Type B pancreatic cell (in vitro differentiated cells): ENCODE results near the gene SORCS1. TPM values are rescaled to one million over a fixed set of nuclear protein-coding genes. Genes with fewer than 3 reads are reported as not detected.
A peak's percentile ranks its signal among the peaks of the same experiment; 100 is the strongest.

Experiments used
- DNase-seq: peaks from one replicate; pipeline ENCODE4 v3.0.0; 2021; ENCODE audit warnings: mixed read lengths; ENCODE audit not compliant: unreplicated experiment; ENCODE audit errors: extremely low spot score
- H3K27ac Mint-ChIP-seq: 2 replicates; pipeline ENCODE4 v1.8.0; 2021; ENCODE audit warnings: mild to moderate bottlenecking, mixed read lengths
- H3K27me3 Mint-ChIP-seq: 2 replicates; pipeline ENCODE4 v1.8.0; 2021; ENCODE audit warnings: mixed read lengths
- H3K36me3 Mint-ChIP-seq: 2 replicates; pipeline ENCODE4 v1.8.0; 2021; ENCODE audit warnings: mixed read lengths
- H3K4me1 Mint-ChIP-seq: one replicate; pipeline ENCODE4 v1.8.0; 2021; ENCODE audit warnings: mixed read lengths; ENCODE audit not compliant: unreplicated experiment
- H3K4me3 Mint-ChIP-seq: 2 replicates; pipeline ENCODE4 v1.8.0; 2021; ENCODE audit warnings: mild to moderate bottlenecking, mixed read lengths
- H3K9me3 Mint-ChIP-seq: 2 replicates; pipeline ENCODE4 v1.8.0; 2021; ENCODE audit warnings: mixed read lengths
- CTCF ChIP-seq: fragments of 200-600 bp; sonication (generic); conservative IDR thresholded peaks from 2 replicates; pipeline ENCODE4 v1.5.0; 2021; ENCODE audit warnings: antibody characterized with exemption, mild to moderate bottlenecking
- total RNA-seq: library from RNA; stranded (reverse); gene quantifications from 2 replicates; pipeline ENCODE4 v1.2.1, GENCODE V29; 2021; ENCODE audit warnings: low replicate concordance

SORCS1 gene
- total RNA-seq, 1 donor from 2014 or later: 5.4 TPM

GRCh38 chr10:106582291-106582690 is 582.2 kb downstream of the SORCS1 start:
- no peaks in the 10 kb centered on the region for H3K9me3 Mint-ChIP-seq
- no peaks in the 10 kb centered on the region for H3K36me3 Mint-ChIP-seq
- H3K27me3 Mint-ChIP-seq: no peaks in the 10 kb centered on the region
- no peak for DNase-seq
- TF ChIP-seq CTCF: no peak
- no peak overlapping the region for H3K4me3 Mint-ChIP-seq
- H3K4me1 Mint-ChIP-seq: peaks cover 11% of the 10 kb centered on the region
- H3K27ac Mint-ChIP-seq: no peak overlapping the region

DNA sequence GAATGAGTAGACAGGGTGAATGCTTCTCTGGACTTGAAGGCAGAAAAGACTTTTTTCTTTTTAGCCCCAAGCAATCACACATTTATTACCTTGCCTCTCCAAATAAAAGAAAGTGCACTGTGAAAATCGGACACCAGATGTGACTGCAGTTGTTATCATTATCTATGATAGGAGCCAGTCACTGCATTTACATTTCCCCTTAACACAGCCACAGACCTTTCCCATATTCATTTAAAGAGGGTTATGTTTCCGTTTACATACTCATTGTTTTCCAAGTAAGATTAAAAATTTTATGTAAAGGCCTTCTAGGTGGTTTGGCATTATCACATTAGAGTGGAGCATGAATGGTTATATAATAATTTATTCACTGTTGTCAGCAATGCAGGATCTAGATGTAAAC is 586.8 kb downstream of the SORCS1 start:
- no peak for DNase-seq
- H3K4me1 Mint-ChIP-seq: peaks cover 29% of the 10 kb centered on the region
- no peaks in the 10 kb centered on the region for H3K36me3 Mint-ChIP-seq
- H3K9me3 Mint-ChIP-seq: no peaks in the 10 kb centered on the region
- no peak overlapping the region for H3K4me3 Mint-ChIP-seq
- no peak for TF ChIP-seq CTCF
- no peaks in the 10 kb centered on the region for H3K27me3 Mint-ChIP-seq
- no peak overlapping the region for H3K27ac Mint-ChIP-seq

DNA sequence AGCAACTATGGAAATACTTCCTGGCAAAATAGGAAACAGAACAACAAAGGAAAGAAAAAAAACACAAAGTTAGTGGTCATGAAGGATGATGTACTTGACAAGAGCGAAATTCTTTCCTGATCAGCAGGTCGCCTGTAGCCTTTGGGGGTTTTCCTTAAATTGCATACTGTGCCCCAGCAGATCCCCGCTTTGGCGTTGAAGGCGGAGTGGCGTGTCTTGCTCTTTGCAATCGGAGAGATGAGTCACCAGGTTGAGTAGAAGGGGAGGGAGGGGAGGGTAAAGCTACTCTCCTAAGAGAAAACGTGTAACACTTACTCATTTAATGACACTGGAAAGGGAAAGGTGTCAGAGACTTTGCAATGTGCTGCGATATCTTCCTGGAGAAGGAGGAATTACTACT is 587.2 kb downstream of the SORCS1 start:
- TF ChIP-seq CTCF: no peak
- no peak for DNase-seq
- peak overlapping the region; percentile 65 for H3K4me3 Mint-ChIP-seq
- no peaks in the 10 kb centered on the region for H3K9me3 Mint-ChIP-seq
- H3K27me3 Mint-ChIP-seq: no peaks in the 10 kb centered on the region
- H3K27ac Mint-ChIP-seq: peak overlapping the region; percentile 57
- H3K4me1 Mint-ChIP-seq: peaks cover 34% of the 10 kb centered on the region
- H3K36me3 Mint-ChIP-seq: no peaks in the 10 kb centered on the region

- Mint-ChIP-seq H3K27me3 (no peaks in the 10 kb centered on the region), H3K36me3 (no peaks in the 10 kb centered on the region), H3K4me1 (peaks cover 36% of the 10 kb centered on the region), H3K9me3 (no peaks in the 10 kb centered on the region), H3K27ac (no peak overlapping the region), H3K4me3 (no peak overlapping the region)
- DNase-seq: no peak
- TF ChIP-seq CTCF: no peak
These were observed 588.0 kb downstream of the SORCS1 start for GRCh38 chr10:106576534-106576933.

DNA sequence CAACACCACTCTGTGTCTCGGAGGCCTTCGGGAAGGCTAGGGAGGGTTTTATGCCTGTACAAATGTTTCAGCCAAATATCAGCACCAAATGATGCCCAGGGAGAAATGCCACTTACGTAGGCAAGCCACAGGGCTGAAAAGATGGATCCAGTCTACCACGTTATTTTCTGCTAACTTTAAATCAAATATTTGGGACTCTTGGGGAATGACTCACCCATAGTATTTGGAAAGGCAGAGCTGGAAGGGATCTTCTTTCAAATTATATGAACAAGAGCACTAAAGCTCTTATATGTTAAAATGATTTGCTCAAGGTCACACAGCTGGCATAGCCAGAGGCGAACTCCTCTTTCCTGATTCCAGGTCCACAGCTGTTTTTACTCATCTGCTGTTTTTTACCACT is 591.4 kb downstream of the SORCS1 start:
- no peaks in the 10 kb centered on the region for H3K27me3 Mint-ChIP-seq
- no peaks in the 10 kb centered on the region for H3K36me3 Mint-ChIP-seq

More for the DNA sequence above, 591.4 kb downstream of the SORCS1 start:
- TF ChIP-seq CTCF: no peak
- Mint-ChIP-seq H3K4me3 (no peak overlapping the region), H3K27ac (no peak overlapping the region), H3K4me1 (peaks cover 37% of the 10 kb centered on the region), H3K9me3 (no peaks in the 10 kb centered on the region)
- no peak for DNase-seq
